Activated naive CD4-positive, alpha-beta T cell treated with anti-CD3 and anti-CD28 coated beads for 36 hours (primary cell): Measurements from ENCODE around the gene FAM181A. TPM values are rescaled to one million over a fixed set of nuclear protein-coding genes. Genes with fewer than 3 reads are reported as not detected.
A peak's percentile ranks its signal among the peaks of the same experiment; 100 is the strongest.

ENCODE experiments used
- CTCF ChIA-PET: fragments of 350-600 bp; sonication (Branson Sonifier 250); formaldehyde crosslinking; loops from one replicate; lab custom pipeline; 2021; ENCODE audit warnings: antibody characterized with exemption; lab: Charles Lee
- DNase-seq: peaks from one replicate; pipeline ENCODE4 v3.0.0-alpha.2; 2020
- H3K27ac Mint-ChIP-seq: one replicate; pipeline ENCODE4 v1.8.0; 2021; ENCODE audit warnings: mild to moderate bottlenecking, mixed read lengths
- H3K27me3 Mint-ChIP-seq: one replicate; pipeline ENCODE4 v1.8.0; 2021; ENCODE audit warnings: low read depth, mixed read lengths
- H3K36me3 Mint-ChIP-seq: one replicate; pipeline ENCODE4 v1.8.0; 2021; ENCODE audit warnings: low read depth, mixed read lengths
- H3K4me1 Mint-ChIP-seq: one replicate; pipeline ENCODE4 v1.8.0; 2021; ENCODE audit warnings: low read depth, mixed read lengths
- H3K4me3 Mint-ChIP-seq: one replicate; pipeline ENCODE4 v1.8.0; 2021; ENCODE audit warnings: mild to moderate bottlenecking, moderate library complexity, mixed read lengths
- H3K9me3 Mint-ChIP-seq: one replicate; pipeline ENCODE4 v1.8.0; 2021; ENCODE audit warnings: mixed read lengths
- intact Hi-C: fragments of 100-400 bp; cut with micrococcal nuclease; formaldehyde crosslinking; loops from one replicate; pipeline ENCODE4 v1.15.1; 2023
- total RNA-seq, 2 experiments: library from RNA; stranded (reverse); gene quantifications; one replicate each; pipeline ENCODE4 v1.2.3, GENCODE V29; 2021

Gene FAM181A
- total RNA-seq, 2 experiments from 2014 or later: not detected

DNA sequence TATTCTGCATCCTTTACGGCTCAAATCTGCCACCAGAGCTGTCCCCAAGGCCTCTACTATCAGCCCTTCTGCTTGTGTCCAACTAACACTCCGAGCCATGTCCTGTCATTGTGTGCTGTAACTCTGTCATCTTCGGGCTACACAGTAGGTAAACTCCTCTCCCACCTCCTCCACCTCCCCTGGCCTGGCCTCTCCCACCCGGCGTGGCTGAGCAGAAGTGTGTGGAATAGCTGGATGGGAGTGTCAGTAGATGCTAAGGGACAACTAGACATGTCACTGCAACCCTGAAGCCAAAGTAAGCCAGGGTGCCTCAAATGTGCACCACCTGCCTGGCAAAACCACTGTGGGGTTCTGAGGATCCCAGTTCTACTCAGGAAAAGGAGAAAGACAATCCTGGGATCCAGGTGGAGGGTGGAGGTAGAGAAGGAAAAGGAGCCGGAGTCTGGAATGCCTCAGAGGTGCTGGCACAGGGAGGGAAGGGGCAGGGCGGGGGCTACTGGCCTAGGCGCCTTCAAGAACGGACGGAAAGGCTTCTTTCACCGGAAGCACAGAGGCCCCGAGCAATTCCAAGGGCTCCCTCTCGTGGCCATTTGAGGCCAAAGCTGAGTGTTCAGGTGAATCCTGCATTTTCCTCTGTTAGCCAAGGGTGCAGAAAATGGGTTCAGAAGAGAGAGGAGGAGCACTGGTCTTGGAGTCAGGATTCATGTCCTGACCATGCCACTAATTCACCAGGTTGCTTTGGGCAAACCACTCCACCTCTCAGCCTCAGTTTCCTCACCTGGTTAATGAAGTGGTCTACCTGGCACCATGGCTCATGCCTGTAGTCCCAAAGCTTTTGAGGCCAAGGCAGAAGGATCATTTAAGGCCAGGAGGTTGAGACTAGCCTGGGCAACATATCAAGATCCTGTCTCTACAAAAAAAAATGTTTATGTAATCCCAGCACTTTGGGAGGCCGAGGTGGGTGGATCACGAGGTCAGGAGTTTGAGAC is 20.5 kb upstream of the FAM181A start:
- peak; percentile 82 for DNase-seq
- Mint-ChIP-seq H3K9me3 (no peaks in the 10 kb centered on the region), H3K4me1 (peaks cover 2% of the 10 kb centered on the region), H3K27ac (no peak overlapping the region), H3K36me3 (no peaks in the 10 kb centered on the region), H3K27me3 (peaks cover 4% of the 10 kb centered on the region), H3K4me3 (no peak overlapping the region)
- CTCF ChIA-PET: interaction anchor here (0.7 to 2.3 kb wide), 4 partner anchors 9 to 252 kb away, joined by 3 to 7 read pairs (median 6); no protein-coding TSS in a partner anchor
- intact Hi-C loops: loop anchor here (1.0 to 10.0 kb wide), 2 partner anchors 251 to 792 kb away; partner anchors contain the start of gene ITPK1

GRCh38 chr14:93909429-93910128 is 17.6 kb upstream of the FAM181A start:
- H3K9me3 Mint-ChIP-seq: peaks cover 4% of the 10 kb centered on the region
- H3K27me3 Mint-ChIP-seq: no peaks in the 10 kb centered on the region
- H3K27ac Mint-ChIP-seq: no peak overlapping the region
- intact Hi-C loops: loop anchor here (10.0 kb wide), 1 partner anchor 795 kb away; the partner anchor contains the start of gene ITPK1
- no peaks in the 10 kb centered on the region for H3K36me3 Mint-ChIP-seq
- peaks cover 5% of the 10 kb centered on the region for H3K4me1 Mint-ChIP-seq
- H3K4me3 Mint-ChIP-seq: no peak overlapping the region
- CTCF ChIA-PET: interaction anchor here (0.9 to 1.5 kb wide), 5 partner anchors 21 to 175 kb away, joined by 3 to 6 read pairs (median 4); no protein-coding TSS in a partner anchor
- DNase-seq: no peak

GRCh38 chr14:93911975-93912615 is 15.0 kb upstream of the FAM181A start:
- no peak for DNase-seq
- Mint-ChIP-seq H3K27ac (no peak overlapping the region), H3K27me3 (no peaks in the 10 kb centered on the region), H3K4me3 (no peak overlapping the region), H3K4me1 (peaks cover 3% of the 10 kb centered on the region), H3K36me3 (no peaks in the 10 kb centered on the region), H3K9me3 (peaks cover 4% of the 10 kb centered on the region)
- intact Hi-C loops: no loop called here
- CTCF ChIA-PET: interaction anchor here (0.6 kb wide), 2 partner anchors 229 to 1244 kb away, joined by 3 read pairs; no protein-coding TSS in a partner anchor

GRCh38 chr14:93912782-93913181 is 14.4 kb upstream of the FAM181A start:
- no peaks in the 10 kb centered on the region for H3K36me3 Mint-ChIP-seq
- H3K4me3 Mint-ChIP-seq: no peak overlapping the region
- peaks cover 3% of the 10 kb centered on the region for H3K4me1 Mint-ChIP-seq
- peaks cover 4% of the 10 kb centered on the region for H3K9me3 Mint-ChIP-seq
- no peak for DNase-seq
- no peaks in the 10 kb centered on the region for H3K27me3 Mint-ChIP-seq
- H3K27ac Mint-ChIP-seq: no peak overlapping the region
- intact Hi-C loops: no loop called here
- CTCF ChIA-PET: interaction anchor here (0.6 kb wide), 2 partner anchors 306 to 1243 kb away, joined by 3 to 5 read pairs; no protein-coding TSS in a partner anchor

DNA sequence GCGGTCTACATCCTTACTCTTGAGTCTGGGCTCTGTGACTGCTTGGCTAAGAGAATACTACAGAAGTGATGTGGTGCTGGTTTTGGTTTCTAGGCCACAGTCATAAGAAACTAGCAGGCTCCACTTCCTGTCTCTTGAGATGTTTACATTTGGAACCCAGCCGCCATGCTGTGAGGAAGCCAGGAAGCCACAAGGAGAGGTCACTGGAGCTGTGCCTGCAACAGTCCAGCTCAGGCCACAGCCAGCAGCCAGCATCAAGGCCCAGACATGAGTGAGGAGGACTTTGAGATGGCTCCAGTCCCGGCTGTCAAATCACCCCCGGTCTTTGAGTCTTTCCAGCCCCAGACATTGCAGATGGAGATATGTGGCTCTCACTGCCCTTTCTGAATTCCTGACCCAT is 12.9 kb upstream of the FAM181A start:
- H3K4me1 Mint-ChIP-seq: peaks cover 3% of the 10 kb centered on the region
- peaks cover 4% of the 10 kb centered on the region for H3K9me3 Mint-ChIP-seq
- H3K36me3 Mint-ChIP-seq: no peaks in the 10 kb centered on the region
- no peaks in the 10 kb centered on the region for H3K27me3 Mint-ChIP-seq
- peak; percentile 32 for DNase-seq
- no peak overlapping the region for H3K27ac Mint-ChIP-seq
- no peak overlapping the region for H3K4me3 Mint-ChIP-seq
- CTCF ChIA-PET: interaction anchor here (1.1 kb wide), 1 partner anchor 214 kb away, joined by 3 read pairs; no protein-coding TSS in a partner anchor
- intact Hi-C loops: no loop called here

DNA sequence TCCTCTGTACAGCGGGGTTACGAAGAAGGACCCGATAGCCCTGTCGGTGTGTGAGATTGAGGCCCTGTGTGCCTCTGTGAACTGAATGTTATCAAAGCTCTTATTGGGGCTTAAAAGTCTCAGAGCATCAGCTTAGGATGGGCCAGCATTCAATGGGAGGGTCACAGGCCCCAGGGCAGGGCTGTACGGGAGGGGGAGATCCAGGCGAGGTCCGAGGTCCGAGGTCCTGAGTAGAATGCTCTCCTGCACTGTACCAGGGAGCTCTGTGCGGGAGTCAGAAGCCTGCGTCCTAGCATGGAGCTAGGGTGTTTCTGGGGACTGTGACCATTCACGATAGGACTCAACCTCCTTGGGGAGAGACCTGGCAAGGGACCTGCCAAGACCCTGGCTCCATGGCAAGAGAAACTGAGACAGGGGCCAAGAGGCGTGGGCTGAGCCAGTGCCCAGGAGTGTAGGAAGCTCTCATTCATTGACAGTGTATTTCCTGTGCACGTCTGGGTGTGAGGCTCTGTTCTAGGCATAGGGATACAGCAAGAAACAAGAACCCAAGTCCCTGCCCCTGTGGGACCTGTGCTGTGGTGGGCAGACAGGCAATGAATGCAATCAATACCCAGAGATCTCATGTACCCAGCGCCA is 12.0 kb upstream of the FAM181A start:
- peaks cover 6% of the 10 kb centered on the region for H3K9me3 Mint-ChIP-seq
- H3K27ac Mint-ChIP-seq: no peak overlapping the region
- CTCF ChIA-PET: no interaction called here
- intact Hi-C loops: no loop called here
- H3K27me3 Mint-ChIP-seq: no peaks in the 10 kb centered on the region
- H3K4me3 Mint-ChIP-seq: no peak overlapping the region
- H3K4me1 Mint-ChIP-seq: peaks cover 3% of the 10 kb centered on the region
- no peak for DNase-seq
- no peaks in the 10 kb centered on the region for H3K36me3 Mint-ChIP-seq

DNA sequence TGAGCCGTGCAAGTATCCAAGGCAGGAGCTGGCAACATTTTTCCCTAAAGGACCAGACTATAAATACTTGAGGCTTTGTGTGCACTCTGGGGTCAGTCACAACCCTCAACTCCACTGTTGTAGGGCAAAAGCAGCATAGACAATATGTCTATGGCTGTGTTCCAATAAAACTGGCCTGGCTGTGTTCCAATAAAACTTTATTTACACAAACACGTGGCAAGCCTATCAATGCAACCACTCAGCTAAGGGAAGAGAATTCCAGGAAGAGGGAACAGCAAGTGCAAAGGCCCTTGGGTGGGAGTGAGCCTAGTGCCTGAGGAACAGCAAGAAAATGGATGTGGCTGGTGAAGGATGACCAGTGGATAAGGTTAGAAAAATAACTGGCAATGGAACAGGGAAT is 11.3 kb upstream of the FAM181A start:
- Mint-ChIP-seq H3K4me1 (peaks cover 3% of the 10 kb centered on the region), H3K9me3 (peaks cover 6% of the 10 kb centered on the region), H3K27me3 (no peaks in the 10 kb centered on the region), H3K36me3 (no peaks in the 10 kb centered on the region), H3K4me3 (no peak overlapping the region), H3K27ac (no peak overlapping the region)
- CTCF ChIA-PET: interaction anchor here (0.6 kb wide), 1 partner anchor 843 kb away, joined by 3 read pairs; no protein-coding TSS in a partner anchor
- intact Hi-C loops: no loop called here
- no peak for DNase-seq

DNA sequence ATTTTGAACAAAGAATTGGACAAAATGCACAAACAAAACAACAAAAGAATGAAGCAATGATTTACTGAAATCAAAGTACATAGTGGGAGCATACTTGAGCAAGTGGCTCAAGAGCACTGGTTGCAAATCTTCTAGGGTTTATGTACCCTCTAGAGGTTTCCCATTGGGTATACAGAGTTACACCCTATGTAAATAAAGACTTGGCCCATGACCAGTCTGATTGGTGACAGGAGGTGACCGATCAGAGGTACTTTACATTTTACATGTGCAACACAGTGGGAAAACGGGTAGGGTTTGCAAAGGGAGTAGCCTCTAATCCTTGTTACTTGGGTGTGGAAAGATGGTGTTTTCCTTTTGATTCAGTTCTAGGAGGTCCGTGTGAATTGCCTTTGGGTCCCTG is 10.6 kb upstream of the FAM181A start:
- peaks cover 3% of the 10 kb centered on the region for H3K4me1 Mint-ChIP-seq
- DNase-seq: no peak
- no peak overlapping the region for H3K27ac Mint-ChIP-seq
- CTCF ChIA-PET: interaction anchor here (0.6 kb wide), 1 partner anchor 844 kb away, joined by 3 read pairs; no protein-coding TSS in a partner anchor
- intact Hi-C loops: no loop called here
- peaks cover 6% of the 10 kb centered on the region for H3K9me3 Mint-ChIP-seq
- H3K4me3 Mint-ChIP-seq: no peak overlapping the region
- H3K27me3 Mint-ChIP-seq: no peaks in the 10 kb centered on the region
- H3K36me3 Mint-ChIP-seq: no peaks in the 10 kb centered on the region

DNA sequence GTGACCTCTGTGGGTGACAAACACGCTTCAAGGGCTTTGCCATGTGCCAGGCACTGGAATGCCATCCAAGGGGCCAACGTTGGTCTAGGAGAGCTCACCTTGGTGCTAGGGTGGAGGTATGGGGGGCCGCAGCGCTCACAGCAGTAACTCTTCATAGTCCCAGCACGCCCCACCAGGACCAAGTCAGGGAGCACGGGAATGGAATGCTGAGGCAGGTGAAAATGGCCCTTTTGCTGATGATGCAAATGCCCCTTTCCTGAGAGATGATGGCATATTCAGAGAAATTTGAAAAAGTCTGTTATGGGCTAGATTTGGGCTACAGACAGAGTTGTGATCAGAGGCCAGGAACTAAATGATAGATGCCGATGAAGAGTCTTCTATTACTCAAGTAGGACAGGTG is 10.0 kb upstream of the FAM181A start:
- H3K4me1 Mint-ChIP-seq: peaks cover 3% of the 10 kb centered on the region
- CTCF ChIA-PET: no interaction called here
- intact Hi-C loops: no loop called here
- H3K27me3 Mint-ChIP-seq: no peaks in the 10 kb centered on the region
- H3K4me3 Mint-ChIP-seq: no peak overlapping the region
- no peak overlapping the region for H3K27ac Mint-ChIP-seq
- H3K9me3 Mint-ChIP-seq: peaks cover 6% of the 10 kb centered on the region
- DNase-seq: no peak
- no peaks in the 10 kb centered on the region for H3K36me3 Mint-ChIP-seq

DNA sequence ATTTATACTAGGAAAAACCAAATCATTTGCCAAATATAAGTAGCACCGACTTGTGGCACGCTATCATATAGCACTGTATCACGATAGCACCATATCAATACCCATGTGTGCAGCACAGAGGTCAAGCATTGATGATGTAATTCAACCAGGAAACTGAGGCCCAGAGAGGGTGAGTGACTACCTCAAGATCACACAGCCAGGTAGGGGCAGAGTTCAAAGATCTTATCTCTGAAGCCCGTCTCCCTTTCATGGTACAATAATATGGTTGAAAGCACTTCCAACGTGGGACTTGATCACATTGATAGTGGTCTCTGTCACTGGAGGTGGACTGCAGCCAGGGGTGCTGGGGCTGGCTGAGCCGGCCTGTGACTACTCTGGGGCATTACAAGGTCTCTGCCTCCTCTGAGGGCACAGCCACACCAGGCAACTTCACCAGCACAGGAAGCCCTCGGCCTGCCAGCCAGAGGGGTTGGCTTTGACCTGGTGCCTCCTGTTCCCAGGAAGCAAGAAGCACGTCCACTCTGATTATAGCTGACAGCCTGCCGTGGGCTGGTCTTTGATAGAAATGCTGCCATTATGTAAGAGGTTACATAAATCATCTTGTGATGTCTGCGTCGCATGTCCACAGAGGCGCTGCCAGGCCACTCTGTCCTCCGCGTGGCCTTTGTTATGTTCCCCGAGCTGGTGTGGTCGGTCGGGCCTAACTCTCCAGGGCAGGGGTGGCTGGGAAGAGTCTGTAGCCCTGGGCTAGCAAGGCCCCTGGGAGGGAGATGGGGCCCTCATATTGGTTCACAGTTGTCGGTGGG is 5.9 kb upstream of the FAM181A start:
- Mint-ChIP-seq H3K9me3 (peaks cover 2% of the 10 kb centered on the region), H3K27me3 (no peaks in the 10 kb centered on the region), H3K4me1 (no peaks in the 10 kb centered on the region), H3K36me3 (no peaks in the 10 kb centered on the region), H3K27ac (no peak overlapping the region), H3K4me3 (no peak overlapping the region)
- DNase-seq: no peak
- CTCF ChIA-PET: interaction anchor here (0.5 kb wide), 1 partner anchor 221 kb away, joined by 5 read pairs; no protein-coding TSS in a partner anchor
- intact Hi-C loops: no loop called here

DNA sequence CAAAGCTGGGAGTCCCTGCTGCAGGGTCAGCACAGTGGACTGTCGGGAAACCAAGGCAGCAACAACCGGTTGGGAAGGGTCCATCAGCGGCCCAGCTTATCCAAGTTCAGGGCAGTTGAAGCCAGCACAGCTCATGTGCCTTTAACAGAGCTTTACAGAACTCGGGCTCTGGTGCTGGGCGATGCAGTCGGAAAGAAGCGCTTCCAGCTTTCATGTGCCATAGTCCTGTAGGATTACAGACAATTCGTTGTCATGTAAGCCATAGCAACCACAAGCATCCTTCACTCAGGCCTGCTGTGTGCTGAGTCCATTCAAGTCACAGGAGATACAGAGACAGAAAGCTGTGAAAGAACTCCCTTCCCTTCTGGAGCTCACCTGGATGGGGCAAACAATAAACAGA is 3.5 kb upstream of the FAM181A start:
- H3K27ac Mint-ChIP-seq: no peak overlapping the region
- H3K4me1 Mint-ChIP-seq: no peaks in the 10 kb centered on the region
- no peak for DNase-seq
- no peaks in the 10 kb centered on the region for H3K27me3 Mint-ChIP-seq
- CTCF ChIA-PET: interaction anchor here (0.8 to 2.0 kb wide), 5 partner anchors 15 to 122 kb away, joined by 3 to 10 read pairs (median 3); no protein-coding TSS in a partner anchor
- H3K9me3 Mint-ChIP-seq: peaks cover 2% of the 10 kb centered on the region
- no peaks in the 10 kb centered on the region for H3K36me3 Mint-ChIP-seq
- no peak overlapping the region for H3K4me3 Mint-ChIP-seq
- intact Hi-C loops: no loop called here
